Esophagus squamous epithelium (tissue), 4 donors: Measurements from ENCODE around the gene FGF11.

Experiments
- CTCF ChIP-seq, 6 experiments: fragments of 450-650 bp in 4 of 6; fragments of 200-600 bp in 2 of 6; sonication (generic) in 2 of 6; IDR thresholded peaks; one replicate each; pipeline ENCODE4 v1.5.1; 2016 to 2019; ENCODE audit warnings: antibody characterized with exemption in 6 of 6, mild to moderate bottlenecking in 4 of 6, moderate library complexity in 4 of 6
- POLR2A ChIP-seq, 4 donors: fragments of 450-650 bp; IDR thresholded peaks; one replicate each; pipeline ENCODE4 v1.6.1; 2017; ENCODE audit warnings: antibody characterized with exemption in 4 of 4, mild to moderate bottlenecking in 4 of 4, moderate library complexity in 3 of 4

DNA sequence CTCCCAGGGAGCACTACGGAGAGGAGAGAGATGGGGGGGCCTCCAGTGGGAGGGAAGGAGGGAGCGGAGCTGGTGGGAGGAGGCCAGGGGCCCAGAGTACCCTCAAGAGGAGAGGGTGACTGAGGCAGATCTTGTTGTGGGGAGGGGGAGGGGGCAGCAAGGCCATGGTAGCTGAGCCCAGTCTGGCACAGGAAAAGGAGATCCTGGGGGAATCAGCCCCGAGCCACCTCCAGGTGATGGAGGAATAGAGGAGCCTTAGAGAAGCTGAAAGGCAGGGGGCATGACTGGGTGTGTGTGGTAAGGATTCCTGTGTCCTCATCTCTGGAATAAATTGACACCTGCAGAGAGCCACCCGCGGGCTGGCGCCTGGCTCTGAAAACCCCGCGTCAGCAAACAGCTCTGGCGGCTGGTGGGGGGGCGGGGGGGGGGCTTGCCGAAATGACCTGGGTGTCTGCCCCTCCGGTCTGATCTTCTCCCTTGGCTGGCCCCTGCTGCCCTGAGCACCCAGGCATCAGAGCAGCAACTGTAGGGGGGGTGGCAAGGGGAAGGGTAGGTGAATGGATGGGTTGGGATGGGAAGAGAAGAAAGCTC is 33.0 kb upstream of the FGF11 start:
- TF ChIP-seq CTCF (IDR thresholded peaks at IDR 0.05) = no peak
- no peak for TF ChIP-seq POLR2A (IDR thresholded peaks at IDR 0.05)
